ENCODE measurements around the gene C11orf52. TPM values are rescaled to one million over a fixed set of nuclear protein-coding genes. Genes with fewer than 3 reads are reported as not detected.
"Not testable (repeated sequence)": the region's sequence is repeated elsewhere in the genome, so short reads cannot be mapped to it uniquely, and the experiment has no call there.

C11orf52 gene
- total and polyA plus RNA-seq, 2 of the 4 experiments (the other 2 are of a cell fraction), result 0.90 to 1.1 TPM

DNA sequence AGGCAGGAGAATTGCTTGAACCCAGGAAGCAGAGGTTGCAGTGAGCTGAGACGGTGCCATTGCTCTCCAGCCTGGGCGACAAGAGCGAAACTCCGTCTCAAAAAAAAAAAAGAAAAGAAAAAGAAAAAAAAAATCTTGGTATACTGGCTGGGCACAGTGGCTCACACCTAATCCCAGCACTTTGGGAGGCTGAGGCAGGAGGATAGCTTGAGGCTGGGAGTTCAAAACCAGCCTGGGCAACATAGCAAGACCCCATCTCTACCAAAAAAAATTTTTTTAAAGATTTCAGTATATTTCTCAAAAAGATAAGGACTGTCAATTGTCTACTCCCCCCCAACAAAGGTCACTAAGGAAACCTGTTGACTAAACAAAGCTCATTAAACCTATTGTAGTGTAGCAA is 33.7 kb upstream of the C11orf52 start:
- H3K4me1 ChIP-seq (ENCODE audit: control insufficient read depth, insufficient read depth, low read length); BruUV-seq (replicated peaks); ATAC-seq (ENCODE audit: low read depth); H3K9me3 ChIP-seq (ENCODE audit: control insufficient read depth, insufficient read depth, low read length); H3K27me3 ChIP-seq (ENCODE audit: control insufficient read depth, insufficient read depth, low read length); H3K14ac ChIP-seq (replicated peaks; ENCODE audit: low read depth, low read length); H3K27ac ChIP-seq (ENCODE audit: insufficient read depth, low read length); H2BK5ac ChIP-seq (ENCODE audit: low read depth, low read length, poor library complexity, severe bottlenecking); H3K4ac ChIP-seq (ENCODE audit: low read depth, low read length); H2AK9ac ChIP-seq (replicated peaks; ENCODE audit: low read depth, low read length, poor library complexity); H2BK20ac ChIP-seq (ENCODE audit: low read depth, low read length); DNase-seq; H3K36me3 ChIP-seq (ENCODE audit: control insufficient read depth, insufficient read depth, low read length); H4K20me1 ChIP-seq (ENCODE audit: insufficient read depth, low read length); H2BK15ac ChIP-seq (ENCODE audit: low read depth, low read length); H2AFZ ChIP-seq (replicated peaks; ENCODE audit: low read length, poor library complexity); H2BK120ac ChIP-seq (ENCODE audit: low read depth, low read length); H4K5ac ChIP-seq (ENCODE audit: low read depth, low read length); POLR2A ChIA-PET (ENCODE audit: unreplicated experiment); H3K9me1 ChIP-seq (ENCODE audit: insufficient read depth, low read length); H4K8ac ChIP-seq (ENCODE audit: low read depth in 2 of 2, low read length in 2 of 2); in situ Hi-C loops (cut with MboI; ENCODE audit: low sequenced_read_pairs); intact Hi-C loops (cut with micrococcal nuclease); H3K9ac ChIP-seq (ENCODE audit: low read depth, low read length); H3K56ac ChIP-seq (ENCODE audit: extremely low read depth, insufficient read depth, low read length); H3K4me3 ChIP-seq (ENCODE audit: insufficient read depth, low read depth, low read length); dilution Hi-C loops (cut with HindIII; ENCODE audit: low sequenced_read_pairs, unreplicated experiment); H3K79me1 ChIP-seq (ENCODE audit: low read depth in 1 of 2, low read length in 2 of 2); H3K18ac ChIP-seq (ENCODE audit: low read depth, low read length); H3K23ac ChIP-seq (ENCODE audit: low read depth, low read length); H3K4me2 ChIP-seq (ENCODE audit: low read depth, low read length); H2AK5ac ChIP-seq (ENCODE audit: low read depth, low read length); H4K91ac ChIP-seq (ENCODE audit: insufficient read depth, low read depth, low read length): not testable (repeated sequence)
- WGBS, 2 experiments (ENCODE audit: extremely low coverage in 2 of 2, insufficient read length in 1 of 2), result no CpG with 5 or more reads among the region's 4 CpGs
- CTCF ChIA-PET, result interaction anchor here (0.6 kb wide), 1 partner anchor 24 kb away, joined by 4 read pairs; no protein-coding TSS in a partner anchor
